Nephron progenitor cell (in vitro differentiated cells): ENCODE measurements around the gene TRIM37.

Experiments used
- DNase-seq: peaks from one replicate; pipeline ENCODE4 v3.0.0; 2021
- H3K27ac Mint-ChIP-seq: 2 replicates; pipeline ENCODE4 v1.8.0; 2021; ENCODE audit warnings: mild to moderate bottlenecking, moderate library complexity, mixed read lengths
- H3K27me3 Mint-ChIP-seq: 2 replicates; pipeline ENCODE4 v1.8.0; 2021; ENCODE audit warnings: mild to moderate bottlenecking, low read depth, mixed read lengths; ENCODE audit not compliant: poor library complexity
- H3K36me3 Mint-ChIP-seq: 2 replicates; pipeline ENCODE4 v1.8.0; 2021; ENCODE audit warnings: low read depth, mixed read lengths
- H3K4me1 Mint-ChIP-seq: 2 replicates; pipeline ENCODE4 v1.8.0; 2021; ENCODE audit warnings: mixed read lengths
- H3K4me3 Mint-ChIP-seq: 2 replicates; pipeline ENCODE4 v1.8.0; 2021; ENCODE audit warnings: mild to moderate bottlenecking, moderate library complexity, mixed read lengths
- H3K9me3 Mint-ChIP-seq: 2 replicates; pipeline ENCODE4 v1.8.0; 2021; ENCODE audit warnings: mild to moderate bottlenecking, moderate library complexity, mixed read lengths
- CTCF ChIP-seq: fragments of 200-600 bp; sonication (generic); IDR thresholded peaks from 2 replicates; pipeline ENCODE4 v1.5.0; 2021; ENCODE audit warnings: antibody characterized with exemption

TRIM37 gene

GRCh38 chr17:59067756-59068155 lies 38.9 kb downstream of the TRIM37 start:
- Mint-ChIP-seq H3K27ac (no peak overlapping the region), H3K4me1 (no peaks in the 10 kb centered on the region), H3K27me3 (no peaks in the 10 kb centered on the region), H3K9me3 (no peaks in the 10 kb centered on the region), H3K36me3 (peaks cover 47% of the 10 kb centered on the region), H3K4me3 (no peak overlapping the region)
- DNase-seq, result no peak
- TF ChIP-seq CTCF, result no peak

GRCh38 chr17:59067340-59067739 lies 39.3 kb downstream of the TRIM37 start:
- TF ChIP-seq CTCF, result no peak
- no peak for DNase-seq
- Mint-ChIP-seq H3K9me3 (no peaks in the 10 kb centered on the region), H3K4me1 (no peaks in the 10 kb centered on the region), H3K27me3 (no peaks in the 10 kb centered on the region), H3K4me3 (no peak overlapping the region), H3K27ac (no peak overlapping the region), H3K36me3 (peaks cover 51% of the 10 kb centered on the region)

GRCh38 chr17:59062509-59062908 lies 44.2 kb downstream of the TRIM37 start:
- H3K4me3 Mint-ChIP-seq, result no peak overlapping the region

GRCh38 chr17:59056857-59057256 lies 49.8 kb downstream of the TRIM37 start:
- H3K27me3 Mint-ChIP-seq, result peaks cover 3% of the 10 kb centered on the region
- no peak for TF ChIP-seq CTCF
- peaks cover 58% of the 10 kb centered on the region for H3K36me3 Mint-ChIP-seq
- DNase-seq, result no peak
- no peaks in the 10 kb centered on the region for H3K9me3 Mint-ChIP-seq
- no peaks in the 10 kb centered on the region for H3K4me1 Mint-ChIP-seq
- no peak overlapping the region for H3K27ac Mint-ChIP-seq
- H3K4me3 Mint-ChIP-seq, result no peak overlapping the region

More at GRCh38 chr17:59062509-59062908, 44.2 kb downstream of the TRIM37 start:
- Mint-ChIP-seq H3K36me3 (peaks cover 48% of the 10 kb centered on the region), H3K27ac (no peak overlapping the region), H3K4me1 (no peaks in the 10 kb centered on the region), H3K9me3 (no peaks in the 10 kb centered on the region), H3K27me3 (no peaks in the 10 kb centered on the region)
- TF ChIP-seq CTCF, result no peak
- DNase-seq, result no peak

GRCh38 chr17:59049798-59050197 lies 56.9 kb downstream of the TRIM37 start:
- Mint-ChIP-seq H3K4me3 (no peak overlapping the region), H3K9me3 (no peaks in the 10 kb centered on the region), H3K36me3 (peaks cover 61% of the 10 kb centered on the region), H3K27me3 (no peaks in the 10 kb centered on the region), H3K27ac (no peak overlapping the region), H3K4me1 (no peaks in the 10 kb centered on the region)
- no peak for TF ChIP-seq CTCF
- DNase-seq, result no peak

- Mint-ChIP-seq H3K27me3 (no peaks in the 10 kb centered on the region), H3K36me3 (peaks cover 66% of the 10 kb centered on the region), H3K4me3 (no peak overlapping the region), H3K9me3 (no peaks in the 10 kb centered on the region), H3K4me1 (no peaks in the 10 kb centered on the region), H3K27ac (peak overlapping the region; percentile 41)
- DNase-seq, result no peak
- TF ChIP-seq CTCF, result no peak
Observed at GRCh38 chr17:59047616-59048015, 59.1 kb downstream of the TRIM37 start.
